HCT116 (cell line): ENCODE measurements around the gene COL23A1. TPM values are rescaled to one million over a fixed set of nuclear protein-coding genes. Genes with fewer than 3 reads are reported as not detected.

Experiments used
- ATAC-seq: fragments of 200-7000 bp; cut with Tn5 transposase; 2 replicates; pipeline ENCODE4 v1.9.1; 2020; ENCODE audit warnings: mild to moderate bottlenecking, moderate library complexity
- BruUV-seq: library from RNA; stranded (reverse); fragments of 400-500 nt; replicated peaks from 2 replicates; lab custom pipeline; 2021; lab: Mats Ljungman, UMichigan
- CTCF ChIA-PET: fragments of 300-600 bp; sonication (Branson Sonifier 250); formaldehyde crosslinking; loops from one replicate; lab custom pipeline; 2021; ENCODE audit warnings: antibody characterized with exemption; lab: Charles Lee
- POLR2A ChIA-PET: fragments of 300-600, 350-600 bp; sonication (Branson Sonifier 250); formaldehyde crosslinking; loops from one replicate; lab custom pipeline; 2021; ENCODE audit warnings: antibody characterized with exemption; lab: Charles Lee
- RAD21 ChIA-PET, 2 experiments: fragments of 300-600 bp; sonication (Branson Sonifier 250); formaldehyde crosslinking; loops; one replicate each; lab custom pipeline; 2023; ENCODE audit warnings: low total read pairs in 2 of 2; ENCODE audit not compliant: uncharacterized antibody in 2 of 2, unreplicated experiment in 2 of 2, low non-redundant PET in 1 of 2; lab: Charles Lee
- DNase-seq: peaks from one replicate; pipeline ENCODE4 v3.0.0-alpha.2; 2010; ENCODE audit warnings: low read depth, low spot score
- H2AFZ ChIP-seq: fragments of 200-600 bp; shearing (Covaris generic), sonication (generic); 2 replicates; pipeline ENCODE4 v1.6.1; 2017; ENCODE audit warnings: low read depth, mixed run types, mixed read lengths, antibody characterized with exemption, low read length; ENCODE audit not compliant: poor library complexity, severe bottlenecking
- H3K27ac ChIP-seq: 2 replicates; pipeline ENCODE4 v1.5.1; 2012; ENCODE audit warnings: low read depth, low read length
- H3K27me3 ChIP-seq: fragments of 200-600 bp; sonication (generic); 2 replicates; pipeline ENCODE4 v1.6.1; 2016; ENCODE audit warnings: mixed run types, low read length, mixed read lengths; ENCODE audit not compliant: insufficient read depth
- H3K36me3 ChIP-seq, 2 experiments: fragments of 200-500 bp in 1 of 2; fragments of 200-600 bp in 1 of 2; sonication (Bioruptor generic) in 1 of 2; sonication (generic) in 1 of 2; 2 replicates each; pipeline versions ENCODE4 v1.5.1 to v1.6.1; 2014 to 2016; ENCODE audit warnings: low read length in 2 of 2, inconsistent platforms in 1 of 2, mixed read lengths in 1 of 2, mixed run types in 1 of 2; ENCODE audit not compliant: insufficient read depth in 2 of 2, control insufficient read depth in 1 of 2
- H3K4me1 ChIP-seq, 2 experiments: fragments of 200-600 bp in 1 of 2; sonication (generic) in 1 of 2; 2 replicates each; pipeline versions ENCODE4 v1.5.1 to v1.6.1; 2012 to 2017; ENCODE audit warnings: low read length in 2 of 2, inconsistent platforms in 1 of 2, mild to moderate bottlenecking in 1 of 2, mixed read lengths in 1 of 2, mixed run types in 1 of 2, moderate library complexity in 1 of 2; ENCODE audit not compliant: insufficient read depth in 2 of 2, control insufficient read depth in 1 of 2
- H3K4me2 ChIP-seq: fragments of 200-600 bp; sonication (generic); 2 replicates; pipeline ENCODE4 v1.6.1; 2017; ENCODE audit warnings: mixed run types, low read length, mixed read lengths
- H3K4me3 ChIP-seq, 2 experiments: fragments of 200-600 bp in 1 of 2; sonication (generic) in 1 of 2; replicated peaks in 1 of 2; 2 replicates each; pipeline ENCODE4 v1.5.1; 2011 to 2016; ENCODE audit warnings: low read length in 2 of 2, control low read depth in 1 of 2, low read depth in 1 of 2, mild to moderate bottlenecking in 1 of 2, mixed read lengths in 1 of 2, mixed run types in 1 of 2
- H3K79me2 ChIP-seq: fragments of 200-600 bp; sonication (generic); 2 replicates; pipeline ENCODE4 v1.6.1; 2017; ENCODE audit warnings: mild to moderate bottlenecking, mixed run types, low read length, moderate library complexity, mixed read lengths; ENCODE audit not compliant: insufficient read depth
- H3K9ac ChIP-seq: fragments of 200-600 bp; sonication (generic); 2 replicates; pipeline ENCODE4 v1.6.1; 2016; ENCODE audit warnings: low read length, mixed read lengths
- H3K9me2 ChIP-seq: fragments of 200-600 bp; sonication (generic), shearing (Covaris generic); 2 replicates; pipeline ENCODE4 v1.6.1; 2017; ENCODE audit warnings: mixed run types, mild to moderate bottlenecking, moderate library complexity; ENCODE audit not compliant: insufficient read depth
- H3K9me3 ChIP-seq, 2 experiments: fragments of 200-500 bp in 1 of 2; fragments of 200-600 bp in 1 of 2; sonication (Bioruptor generic) in 1 of 2; sonication (generic) in 1 of 2; 2 replicates each; pipeline ENCODE4 v1.6.1; 2014 to 2017; ENCODE audit warnings: low read length in 2 of 2, mixed read lengths in 2 of 2, inconsistent platforms in 1 of 2, low read depth in 1 of 2, mild to moderate bottlenecking in 1 of 2, mixed run types in 1 of 2, moderate library complexity in 1 of 2; ENCODE audit not compliant: control insufficient read depth in 1 of 2, insufficient read depth in 1 of 2
- H4K20me1 ChIP-seq: fragments of 200-600 bp; sonication (generic), shearing (Covaris generic); 2 replicates; pipeline ENCODE4 v1.6.1; 2017; ENCODE audit warnings: mixed run types, mild to moderate bottlenecking, moderate library complexity; ENCODE audit not compliant: insufficient read depth
- ATF3 ChIP-seq: IDR thresholded peaks from 2 replicates; pipeline ENCODE4 v1.6.1; 2012
- CEBPB ChIP-seq: IDR thresholded peaks from 2 replicates; pipeline ENCODE4 v1.6.1; 2012; ENCODE audit warnings: low read depth
- EGR1 ChIP-seq: IDR thresholded peaks from 2 replicates; pipeline ENCODE4 v1.6.1; 2012; ENCODE audit warnings: low read depth
- ELF1 ChIP-seq: IDR thresholded peaks from 2 replicates; pipeline ENCODE4 v1.6.1; 2012; ENCODE audit warnings: low read depth, borderline replicate concordance
- EZH2phosphoT487 ChIP-seq: fragments of 200-600 bp; IDR thresholded peaks from 2 replicates; pipeline ENCODE4 v1.6.1; 2018; ENCODE audit warnings: antibody characterized with exemption, borderline replicate concordance
- FOSL1 ChIP-seq: IDR thresholded peaks from 2 replicates; pipeline ENCODE4 v1.6.1; 2012; ENCODE audit warnings: low read depth
- MAX ChIP-seq: IDR thresholded peaks from 2 replicates; pipeline ENCODE4 v1.6.1; 2012
- POLR2A ChIP-seq: IDR thresholded peaks from 2 replicates; pipeline ENCODE4 v1.7.0; 2011; ENCODE audit warnings: borderline replicate concordance; ENCODE audit not compliant: insufficient read depth, insufficient read length; ENCODE audit errors: extremely low read depth
- POLR2AphosphoS5 ChIP-seq: IDR thresholded peaks from 2 replicates; pipeline ENCODE4 v1.6.1; 2011; ENCODE audit warnings: mild to moderate bottlenecking, low read depth, low read length, moderate library complexity
- RAD21 ChIP-seq: IDR thresholded peaks from 2 replicates; pipeline ENCODE4 v1.6.1; 2012; ENCODE audit warnings: low read depth, mild to moderate bottlenecking
- REST ChIP-seq: IDR thresholded peaks from 2 replicates; pipeline ENCODE4 v1.6.1; 2012; ENCODE audit warnings: low read depth
- SIN3A ChIP-seq: IDR thresholded peaks from 2 replicates; pipeline ENCODE4 v1.6.1; 2012; ENCODE audit warnings: low read depth
- SP1 ChIP-seq: IDR thresholded peaks from 2 replicates; pipeline ENCODE4 v1.6.1; 2012; ENCODE audit warnings: low read depth
- SRF ChIP-seq: IDR thresholded peaks from 2 replicates; pipeline ENCODE4 v1.6.1; 2012; ENCODE audit warnings: low read depth
- TCF7L2 ChIP-seq: IDR thresholded peaks from 2 replicates; pipeline ENCODE4 v1.7.0; 2011; ENCODE audit warnings: borderline replicate concordance, inconsistent platforms; ENCODE audit not compliant: insufficient read depth, insufficient read length; ENCODE audit errors: extremely low read depth
- ZBTB33 ChIP-seq: IDR thresholded peaks from 2 replicates; pipeline ENCODE4 v1.6.1; 2011; ENCODE audit warnings: mild to moderate bottlenecking, low read length, moderate library complexity; ENCODE audit not compliant: insufficient replicate concordance; ENCODE audit errors: extremely low read depth
- ZNF274 ChIP-seq: fragments of 200-500 bp; sonication (Bioruptor generic); IDR thresholded peaks from 2 replicates; pipeline ENCODE4 v1.6.1; 2014; ENCODE audit warnings: mild to moderate bottlenecking, low read depth, low read length, inconsistent platforms
- intact Hi-C: fragments of 100-400 bp; cut with micrococcal nuclease; formaldehyde crosslinking; loops from 2 replicates; pipeline ENCODE4 v1.10.0; 2022
- total RNA-seq: library from RNA; stranded (reverse); gene quantifications from one replicate; pipeline ENCODE4 v1.2.1, GENCODE V29; 2021; ENCODE audit not compliant: unreplicated experiment

COL23A1 gene
- total RNA-seq, 1 experiment from 2014 or later: not detected

GRCh38 chr5:178632285-178632684, 42.1 kb upstream of the COL23A1 start:
- Histone ChIP-seq H3K9ac (no peak overlapping the region), H4K20me1 (no peaks in the 10 kb centered on the region), H3K4me2 (no peak overlapping the region), H2AFZ (no peak overlapping the region), H3K9me2 (no peaks in the 10 kb centered on the region), H3K36me3 (no peaks in the 10 kb centered on the region), H3K27ac (no peak overlapping the region), H3K4me3 (no peak overlapping the region), H3K9me3 (no peaks in the 10 kb centered on the region), H3K4me1 (peaks cover 3 to 22% of the 10 kb centered on the region in 2 experiments; a peak in 1 of 4 replicates), H3K79me2 (no peaks in the 10 kb centered on the region), H3K27me3 (no peaks in the 10 kb centered on the region)
- ChIA-PET RAD21 (no interaction called here), CTCF (no interaction called here), POLR2A (no interaction called here)
- TF ChIP-seq CEBPB: no peak
- no peak for TF ChIP-seq SRF
- TF ChIP-seq ZBTB33: no peak
- TF ChIP-seq RAD21: no peak
- no peak for TF ChIP-seq TCF7L2
- no peak for TF ChIP-seq POLR2A
- TF ChIP-seq POLR2AphosphoS5: no peak
- TF ChIP-seq MAX: no peak
- no peak for TF ChIP-seq ZNF274
- no peak for TF ChIP-seq ELF1
- no peak for TF ChIP-seq FOSL1
- TF ChIP-seq ATF3: no peak
- TF ChIP-seq REST: no peak
- TF ChIP-seq SP1: no peak
- no peak for TF ChIP-seq SIN3A
- no peak for TF ChIP-seq EGR1
- no peak for TF ChIP-seq EZH2phosphoT487
- intact Hi-C loops: no loop called here
- BruUV-seq: no TSS peak
- no peak for DNase-seq
- no peak for ATAC-seq
